GM18526 (cell line): ENCODE measurements around the gene AGBL1.

Source experiments
- POLR2A ChIP-seq: IDR thresholded peaks from 3 replicates; pipeline ENCODE4 v1.6.1; 2011; ENCODE audit not compliant: insufficient read length; ENCODE audit errors: extremely low read depth

AGBL1 gene

GRCh38 chr15:86311568-86312280, 232.1 kb downstream of the AGBL1 start:
- TF ChIP-seq POLR2A, result no peak

- TF ChIP-seq POLR2A, result no peak
Measured at GRCh38 chr15:86312486-86312885, 232.8 kb downstream of the AGBL1 start.

- TF ChIP-seq POLR2A, result no peak
Measured at GRCh38 chr15:86316216-86316615, 236.5 kb downstream of the AGBL1 start.

GRCh38 chr15:86316726-86317383, 237.2 kb downstream of the AGBL1 start:
- no peak for TF ChIP-seq POLR2A

- TF ChIP-seq POLR2A, result no peak
Measured at GRCh38 chr15:86317384-86317740, 237.7 kb downstream of the AGBL1 start.

GRCh38 chr15:86322629-86323028, 243.0 kb downstream of the AGBL1 start:
- TF ChIP-seq POLR2A, result no peak

- no peak for TF ChIP-seq POLR2A
Measured at GRCh38 chr15:86327230-86327865, 247.7 kb downstream of the AGBL1 start.

- TF ChIP-seq POLR2A, result no peak
Measured at GRCh38 chr15:86328658-86329057, 249.0 kb downstream of the AGBL1 start.

GRCh38 chr15:86329311-86330013, 249.8 kb downstream of the AGBL1 start:
- TF ChIP-seq POLR2A, result no peak

GRCh38 chr15:86333819-86334218, 254.1 kb downstream of the AGBL1 start:
- no peak for TF ChIP-seq POLR2A

GRCh38 chr15:86336051-86336788, 256.5 kb downstream of the AGBL1 start:
- no peak for TF ChIP-seq POLR2A

GRCh38 chr15:86337071-86337470, 257.4 kb downstream of the AGBL1 start:
- no peak for TF ChIP-seq POLR2A

GRCh38 chr15:86347245-86347644, 267.6 kb downstream of the AGBL1 start:
- TF ChIP-seq POLR2A, result no peak

- TF ChIP-seq POLR2A, result no peak
Measured at GRCh38 chr15:86349565-86349964, 269.9 kb downstream of the AGBL1 start.

GRCh38 chr15:86353213-86353612, 273.5 kb downstream of the AGBL1 start:
- no peak for TF ChIP-seq POLR2A

- TF ChIP-seq POLR2A, result no peak
Measured at GRCh38 chr15:86355361-86355760, 275.7 kb downstream of the AGBL1 start.

- no peak for TF ChIP-seq POLR2A
Measured at GRCh38 chr15:86355801-86356200, 276.1 kb downstream of the AGBL1 start.
